Liver (tissue), 9 donors: Measurements from ENCODE around the gene TMEM183A. TPM values are rescaled to one million over a fixed set of nuclear protein-coding genes. Genes with fewer than 3 reads are reported as not detected.

ENCODE experiments used
- DNase-seq: peaks from one replicate; pipeline ENCODE4 v3.0.0-alpha.2; 2017; ENCODE audit warnings: low spot score
- H3K27ac ChIP-seq, 2 donors: one replicate each; pipeline ENCODE4 v1.7.0; 2013; ENCODE audit warnings: inconsistent platforms in 2 of 2, low read length in 2 of 2, control low read depth in 1 of 2, low read depth in 1 of 2, mild to moderate bottlenecking in 1 of 2
- H3K27me3 ChIP-seq, 4 donors: one replicate each; pipeline versions ENCODE4 v1.6.1 to v1.7.0; 2013; ENCODE audit warnings: low read length in 3 of 4, inconsistent platforms in 1 of 4, mild to moderate bottlenecking in 1 of 4, moderate library complexity in 1 of 4; ENCODE audit not compliant: control insufficient read depth in 4 of 4, insufficient read depth in 4 of 4
- H3K36me3 ChIP-seq, 4 donors: one replicate each; pipeline versions ENCODE4 v1.6.1 to v1.7.0; 2013; ENCODE audit warnings: low read length in 3 of 4, mild to moderate bottlenecking in 3 of 4, low read depth in 1 of 4, moderate library complexity in 1 of 4; ENCODE audit not compliant: control insufficient read depth in 4 of 4, insufficient read depth in 3 of 4
- H3K4me1 ChIP-seq, 4 donors: one replicate each; pipeline versions ENCODE4 v1.6.1 to v1.7.0; 2013; ENCODE audit warnings: low read length in 3 of 4, mild to moderate bottlenecking in 3 of 4, moderate library complexity in 1 of 4; ENCODE audit not compliant: control insufficient read depth in 4 of 4, insufficient read depth in 4 of 4
- H3K4me3 ChIP-seq, 3 donors: one replicate each; pipeline versions ENCODE4 v1.6.1 to v1.7.0; 2013; ENCODE audit warnings: low read length in 3 of 3, control low read depth in 1 of 3, low read depth in 1 of 3, mild to moderate bottlenecking in 1 of 3
- H3K9ac ChIP-seq, 2 donors: one replicate each; pipeline ENCODE4 v1.7.0; 2013; ENCODE audit warnings: low read length in 2 of 2, mild to moderate bottlenecking in 2 of 2, moderate library complexity in 2 of 2, control low read depth in 1 of 2, low read depth in 1 of 2
- H3K9me3 ChIP-seq, 4 donors: one replicate each; pipeline versions ENCODE4 v1.6.1 to v1.7.0; 2013; ENCODE audit warnings: low read length in 3 of 4; ENCODE audit not compliant: control insufficient read depth in 4 of 4
- ATF3 ChIP-seq: IDR thresholded peaks from 2 replicates; pipeline ENCODE4 v1.6.1; 2016; ENCODE audit warnings: antibody characterized with exemption
- CTCF ChIP-seq: fragments of 150-350 bp; IDR thresholded peaks from 2 replicates; pipeline ENCODE4 v1.5.1; 2017; ENCODE audit warnings: improper control_type of control experiment, low read depth, low read length; ENCODE audit not compliant: missing input control
- EGR1 ChIP-seq, 2 donors: IDR thresholded peaks; 2 replicates each; pipeline ENCODE4 v1.6.1; 2016 to 2018; ENCODE audit warnings: antibody characterized with exemption in 2 of 2, low read depth in 2 of 2
- FOXA1 ChIP-seq: IDR thresholded peaks from 2 replicates; pipeline ENCODE4 v1.6.1; 2016; ENCODE audit warnings: antibody characterized with exemption
- FOXA2 ChIP-seq: IDR thresholded peaks from 2 replicates; pipeline ENCODE4 v1.6.1; 2016; ENCODE audit warnings: antibody characterized with exemption
- GABPA ChIP-seq, 2 donors: IDR thresholded peaks in 1 of 2; conservative IDR thresholded peaks in 1 of 2; 2 replicates each; pipeline ENCODE4 v1.6.1; 2016; ENCODE audit warnings: antibody characterized with exemption in 2 of 2, mild to moderate bottlenecking in 1 of 2, moderate library complexity in 1 of 2
- HNF4A ChIP-seq, 2 donors: conservative IDR thresholded peaks; 2 replicates each; pipeline ENCODE4 v1.6.1; 2016; ENCODE audit warnings: antibody characterized with exemption in 2 of 2, mild to moderate bottlenecking in 2 of 2
- HNF4G ChIP-seq: IDR thresholded peaks from 2 replicates; pipeline ENCODE4 v1.6.1; 2016; ENCODE audit warnings: antibody characterized with exemption
- JUND ChIP-seq, 2 donors: IDR thresholded peaks; 2 replicates each; pipeline ENCODE4 v1.6.1; 2016; ENCODE audit warnings: antibody characterized with exemption in 2 of 2
- MAX ChIP-seq: IDR thresholded peaks from 2 replicates; pipeline ENCODE4 v1.6.1; 2016; ENCODE audit warnings: antibody characterized with exemption
- NR2F2 ChIP-seq: IDR thresholded peaks from 2 replicates; pipeline ENCODE4 v1.6.1; 2016; ENCODE audit warnings: antibody characterized with exemption
- RAD21 ChIP-seq, 2 donors: IDR thresholded peaks; 2 replicates each; pipeline ENCODE4 v1.6.1; 2016; ENCODE audit warnings: antibody characterized with exemption in 2 of 2, mild to moderate bottlenecking in 2 of 2
- REST ChIP-seq: IDR thresholded peaks from 2 replicates; pipeline ENCODE4 v1.6.1; 2016; ENCODE audit warnings: antibody characterized with exemption, mild to moderate bottlenecking
- RXRA ChIP-seq, 2 donors: IDR thresholded peaks; 2 replicates each; pipeline ENCODE4 v1.6.1; 2017 to 2018; ENCODE audit warnings: antibody characterized with exemption in 2 of 2, mild to moderate bottlenecking in 1 of 2
- SP1 ChIP-seq: IDR thresholded peaks from 2 replicates; pipeline ENCODE4 v1.6.1; 2018; ENCODE audit warnings: antibody characterized with exemption, mild to moderate bottlenecking
- TAF1 ChIP-seq: conservative IDR thresholded peaks from 2 replicates; pipeline ENCODE4 v1.6.1; 2016; ENCODE audit warnings: antibody characterized with exemption, mild to moderate bottlenecking
- YY1 ChIP-seq: IDR thresholded peaks from 2 replicates; pipeline ENCODE4 v1.6.1; 2016; ENCODE audit warnings: antibody characterized with exemption, mild to moderate bottlenecking
- ZBTB33 ChIP-seq: IDR thresholded peaks from 2 replicates; pipeline ENCODE4 v1.6.1; 2016; ENCODE audit warnings: antibody characterized with exemption
- WGBS: extraction: QIAGEN DNeasy Blood & Tissue Kit; methylation state at CpG from one replicate; pipeline ENCODE4 v1.1.7; 2013; 5-methylcytosine and 5-hydroxymethylcytosine counted together
- polyA plus RNA-seq, 2 donors: library from polyadenylated mRNA; stranded (reverse) in 1 of 2; unstranded in 1 of 2; fragments of 200-250 nt in 1 of 2; fragments of >200 nt in 1 of 2; fragmentation: Nextera tagmentation in 1 of 2; extraction: Ambion mirVana in 1 of 2; gene quantifications; one replicate each; pipeline versions ENCODE4 v1.2.1 to v1.2.3, GENCODE V29; 2013 to 2015
- total RNA-seq, 2 donors: library from RNA; depleted of rRNA; stranded (reverse); fragments of >200 nt; gene quantifications; one replicate each; pipeline ENCODE4 v1.2.3, GENCODE V29; 2014
- donor health status: healthy.
- donor health status: healthy.
- donor health status: healthy.
- donor health status: healthy.
- donor health status: healthy.

The TMEM183A gene
- total and polyA plus RNA-seq, 4 donors: 21.0 to 48.9 (median 35.5) TPM

GRCh38 chr1:202968351-202968750 is 38.8 kb upstream of the TMEM183A start (continued):
- no peak for TF ChIP-seq MAX

- H3K36me3 ChIP-seq: peaks cover 0 to 2% (median under 1%) of the 10 kb centered on the region in 4 donors
- H3K9ac ChIP-seq: no peak overlapping the region
- H3K27ac ChIP-seq: peak overlapping the region in 1 of 2 donors; percentile 33
- peaks cover 3 to 23% (median 14%) of the 10 kb centered on the region in 4 donors for H3K4me1 ChIP-seq
- TF ChIP-seq HNF4G (no peak), CTCF (peak; percentile 61), NR2F2 (no peak), HNF4A (conservative IDR thresholded peaks at IDR 0.05) (no peak), GABPA (IDR thresholded peaks at IDR 0.05 in 1 of 2, conservative IDR thresholded peaks at IDR 0.05 in 1 of 2) (no peak), TAF1 (no peak), FOXA2 (no peak), JUND (IDR thresholded peaks at IDR 0.05) (no peak), REST (no peak), ATF3 (no peak), ZBTB33 (no peak), RAD21 (IDR thresholded peaks at IDR 0.05) (peak; percentile 69 to 86), YY1 (no peak), FOXA1 (no peak), EGR1 (IDR thresholded peaks at IDR 0.05; ENCODE audit: low read depth in 2 of 2) (no peak), SP1 (peak; percentile 34), RXRA (IDR thresholded peaks at IDR 0.05) (no peak)
- no peak overlapping the region for H3K4me3 ChIP-seq
- H3K27me3 ChIP-seq: no peaks in the 10 kb centered on the region
- WGBS: 30% methylated on average over 5 of the region's 5 CpGs
- no peaks in the 10 kb centered on the region for H3K9me3 ChIP-seq
- peak; percentile 55 for DNase-seq
Measured at GRCh38 chr1:202968895-202969295, 38.3 kb upstream of the TMEM183A start.
